CD14-positive monocyte (primary cell): ENCODE measurements around the gene ARCN1. TPM values are rescaled to one million over a fixed set of nuclear protein-coding genes. Genes with fewer than 3 reads are reported as not detected.

Source experiments
- DNase-seq, 3 donors: peaks; one replicate each; pipeline ENCODE4 v3.0.0-alpha.2; 2011 to 2022
- H2AFZ ChIP-seq: 2 replicates; pipeline ENCODE4 v1.6.0; 2012; ENCODE audit warnings: mild to moderate bottlenecking, low read depth, low read length, inconsistent platforms; ENCODE audit not compliant: insufficient read depth, poor library complexity, severe bottlenecking
- H3K27ac ChIP-seq, 2 donors: 1 replicate in 1 of 2; 2 replicates in 1 of 2; pipeline ENCODE4 v1.5.1; 2012 to 2013; ENCODE audit warnings: low read length in 2 of 2, control low read depth in 1 of 2, inconsistent platforms in 1 of 2, low read depth in 1 of 2, mild to moderate bottlenecking in 1 of 2
- H3K27me3 ChIP-seq, 2 donors: one replicate each; pipeline versions ENCODE4 v1.6.0 to v1.6.1; 2011 to 2013; ENCODE audit warnings: low read length in 2 of 2; ENCODE audit not compliant: control insufficient read depth in 2 of 2, insufficient read depth in 2 of 2
- H3K36me3 ChIP-seq, 2 donors: replicated peaks in 1 of 2; 1 replicate in 1 of 2; 2 replicates in 1 of 2; pipeline versions ENCODE4 v1.5.1 to v1.6.1; 2012 to 2013; ENCODE audit warnings: low read length in 2 of 2, control low read depth in 1 of 2, inconsistent platforms in 1 of 2, mild to moderate bottlenecking in 1 of 2; ENCODE audit not compliant: insufficient read depth in 2 of 2, control insufficient read depth in 1 of 2
- H3K4me1 ChIP-seq, 2 donors: 1 replicate in 1 of 2; 2 replicates in 1 of 2; pipeline versions ENCODE4 v1.5.1 to v1.6.1; 2012 to 2013; ENCODE audit warnings: low read length in 2 of 2, control low read depth in 1 of 2, inconsistent platforms in 1 of 2, mild to moderate bottlenecking in 1 of 2, moderate library complexity in 1 of 2; ENCODE audit not compliant: insufficient read depth in 2 of 2, control insufficient read depth in 1 of 2
- H3K4me2 ChIP-seq: replicated peaks from 2 replicates; pipeline ENCODE3; 2012; ENCODE audit warnings: low read length, moderate library complexity, mild to moderate bottlenecking; ENCODE audit not compliant: poor library complexity, severe bottlenecking; ENCODE audit errors: extremely low read depth
- H3K4me3 ChIP-seq, 3 experiments: fragments of 200-600 bp in 1 of 3; sonication (generic) in 1 of 3; replicated peaks in 1 of 3; 1 replicate in 2 of 3; 2 replicates in 1 of 3; pipeline ENCODE4 v1.5.1; 2011 to 2013; ENCODE audit warnings: low read length in 3 of 3, mild to moderate bottlenecking in 3 of 3, control low read depth in 2 of 3, low read depth in 2 of 3, inconsistent platforms in 1 of 3, moderate library complexity in 1 of 3
- H3K79me2 ChIP-seq: 2 replicates; pipeline ENCODE4 v1.6.0; 2012; ENCODE audit warnings: mild to moderate bottlenecking, control low read depth, inconsistent platforms, low read length, moderate library complexity; ENCODE audit not compliant: insufficient read depth
- H3K9ac ChIP-seq: 2 replicates; pipeline ENCODE4 v1.6.0; 2017; ENCODE audit warnings: low read length, mild to moderate bottlenecking; ENCODE audit not compliant: insufficient read depth, poor library complexity, severe bottlenecking
- H3K9me3 ChIP-seq, 2 donors: replicated peaks in 1 of 2; 1 replicate in 1 of 2; 2 replicates in 1 of 2; pipeline versions ENCODE4 v1.5.1 to v1.6.1; 2012 to 2013; ENCODE audit warnings: low read length in 2 of 2, control low read depth in 1 of 2; ENCODE audit not compliant: control insufficient read depth in 1 of 2, insufficient read depth in 1 of 2
- H4K20me1 ChIP-seq: 2 replicates; pipeline ENCODE4 v1.6.0; 2012; ENCODE audit warnings: mild to moderate bottlenecking, low read length, control low read depth, moderate library complexity; ENCODE audit not compliant: insufficient read depth
- H3K27ac Mint-ChIP-seq, 7 donors: one replicate each; pipeline ENCODE4 v1.8.0; 2020; ENCODE audit warnings: mild to moderate bottlenecking in 7 of 7, mixed read lengths in 7 of 7, moderate library complexity in 6 of 7, inconsistent platforms in 2 of 7
- H3K27me3 Mint-ChIP-seq, 3 donors: one replicate each; pipeline ENCODE4 v1.8.0; 2021 to 2022; ENCODE audit warnings: low read depth in 3 of 3, mild to moderate bottlenecking in 3 of 3, mixed read lengths in 3 of 3, moderate library complexity in 3 of 3, inconsistent platforms in 1 of 3
- H3K36me3 Mint-ChIP-seq, 2 donors: one replicate each; pipeline ENCODE4 v1.8.0; 2020; ENCODE audit warnings: mixed read lengths in 2 of 2, inconsistent platforms in 1 of 2, mild to moderate bottlenecking in 1 of 2
- H3K4me1 Mint-ChIP-seq: one replicate; pipeline ENCODE4 v1.8.0; 2020; ENCODE audit warnings: mild to moderate bottlenecking, mixed read lengths
- H3K4me3 Mint-ChIP-seq, 2 donors: one replicate each; pipeline ENCODE4 v1.8.0; 2020; ENCODE audit warnings: mild to moderate bottlenecking in 2 of 2, mixed read lengths in 2 of 2, moderate library complexity in 1 of 2
- H3K9me3 Mint-ChIP-seq, 7 donors: one replicate each; pipeline ENCODE4 v1.8.0; 2020 to 2022; ENCODE audit warnings: mixed read lengths in 7 of 7, mild to moderate bottlenecking in 6 of 7, moderate library complexity in 6 of 7, inconsistent platforms in 2 of 7
- CTCF ChIP-seq: fragments of 200-600 bp; IDR thresholded peaks from one replicate; pipeline ENCODE4 v1.8.0; 2022; ENCODE audit warnings: antibody characterized with exemption, mild to moderate bottlenecking
- WGBS: methylation state at CpG from one replicate; pipeline ENCODE4 v1.1.5; 2013; ENCODE audit warnings: missing lambda C conversion rate; ENCODE audit not compliant: insufficient coverage; 5-methylcytosine and 5-hydroxymethylcytosine counted together
- intact Hi-C, 2 donors: fragments of 100-400 bp; cut with micrococcal nuclease; formaldehyde crosslinking; loops; one replicate each; pipeline versions ENCODE4 v1.15.0 to v1.15.1; 2023
- polyA plus RNA-seq, 3 donors: library from polyadenylated mRNA; depleted of rRNA in 1 of 3; unstranded in 2 of 3; stranded (reverse) in 1 of 3; fragments of 300-500 nt in 2 of 3; fragments of >200 nt in 1 of 3; fragmentation: Illumina TruSeq in 2 of 3; gene quantifications; 1 replicate in 2 of 3; 2 replicates in 1 of 3; pipeline ENCODE4 v1.2.3, GENCODE V29; 2012 to 2021

The ARCN1 gene
- polyA plus RNA-seq, 3 donors, result 36.1 to 101 (median 79.7) TPM

DNA sequence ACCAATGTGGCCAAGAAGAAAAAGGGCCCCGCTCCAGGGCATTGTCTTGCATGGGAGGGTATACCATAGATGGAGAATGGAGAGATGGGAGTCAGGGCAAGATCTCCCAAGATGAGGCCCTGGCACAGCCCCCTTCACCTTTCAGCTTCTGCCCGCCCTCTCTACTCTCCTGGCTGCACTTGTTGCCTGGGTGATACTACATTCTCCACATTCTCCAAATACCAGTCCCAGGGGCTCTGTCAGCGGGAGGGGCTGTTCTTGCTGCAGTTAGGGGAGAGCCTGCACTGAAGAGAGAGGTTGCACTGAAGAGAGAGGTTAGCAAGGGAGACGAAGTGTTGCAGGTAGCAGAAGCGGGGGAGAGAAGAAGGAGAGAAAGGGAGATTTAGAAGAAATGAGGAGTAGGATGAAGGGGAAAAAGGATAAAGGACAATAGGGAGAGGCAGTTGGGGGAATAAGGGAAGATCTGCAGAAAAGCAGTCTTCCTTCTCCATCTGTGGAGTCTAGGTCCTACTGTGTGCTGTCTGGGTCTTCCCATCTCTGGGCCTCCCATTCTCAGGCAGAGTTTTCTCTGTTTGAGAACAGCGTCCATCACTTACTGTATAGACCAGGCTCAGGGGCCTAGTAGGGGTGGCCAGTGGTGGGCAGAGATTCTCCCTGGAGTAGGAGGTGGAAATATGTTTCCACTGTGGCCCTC lies 43.2 kb downstream of the ARCN1 start:
- Histone ChIP-seq H3K27ac (no peak overlapping the region), H3K4me2 (no peak overlapping the region), H3K79me2 (no peaks in the 10 kb centered on the region), H3K36me3 (no peaks in the 10 kb centered on the region), H4K20me1 (no peaks in the 10 kb centered on the region), H3K9ac (no peak overlapping the region), H3K4me1 (peaks cover 11 to 12% of the 10 kb centered on the region in 2 donors), H3K9me3 (no peaks in the 10 kb centered on the region), H3K27me3 (peaks cover 22 to 35% of the 10 kb centered on the region in 2 donors), H3K4me3 (no peak overlapping the region), H2AFZ (no peak overlapping the region)
- Mint-ChIP-seq H3K4me3 (no peak overlapping the region), H3K4me1 (peaks cover 25% of the 10 kb centered on the region), H3K27me3 (peaks cover 38 to 50% (median 40%) of the 10 kb centered on the region in 3 donors), H3K9me3 (peaks cover 0 to 5% (median 2%) of the 10 kb centered on the region in 7 donors), H3K36me3 (no peaks in the 10 kb centered on the region), H3K27ac (no peak overlapping the region)
- WGBS, result 50% methylated on average over 2 of the region's 6 CpGs
- DNase-seq, result no peak
- intact Hi-C loops, result no loop called here
- TF ChIP-seq CTCF, result no peak

GRCh38 chr11:118615976-118616371 lies 43.8 kb downstream of the ARCN1 start:
- no peaks in the 10 kb centered on the region for H3K36me3 ChIP-seq
- Mint-ChIP-seq H3K9me3 (peaks cover 0 to 5% (median 2%) of the 10 kb centered on the region in 7 donors), H3K4me3 (no peak overlapping the region), H3K27me3 (peaks cover 37 to 50% (median 37%) of the 10 kb centered on the region in 3 donors), H3K36me3 (no peaks in the 10 kb centered on the region), H3K27ac (no peak overlapping the region), H3K4me1 (peaks cover 28% of the 10 kb centered on the region)
- no peak overlapping the region for H2AFZ ChIP-seq
- H3K4me1 ChIP-seq, result peaks cover 12% of the 10 kb centered on the region in 2 donors
- TF ChIP-seq CTCF, result no peak
- H3K27ac ChIP-seq, result no peak overlapping the region
- intact Hi-C loops, result no loop called here
- H3K27me3 ChIP-seq, result peaks cover 17 to 33% of the 10 kb centered on the region in 2 donors
- no peaks in the 10 kb centered on the region for H4K20me1 ChIP-seq
- no peak overlapping the region for H3K4me2 ChIP-seq
- no peak overlapping the region for H3K9ac ChIP-seq
- no peaks in the 10 kb centered on the region for H3K9me3 ChIP-seq
- WGBS, result 100% methylated on average over 1 of the region's 5 CpGs
- DNase-seq, result no peak
- no peak overlapping the region for H3K4me3 ChIP-seq
- no peaks in the 10 kb centered on the region for H3K79me2 ChIP-seq
